IMR-90 (cell line): Measurements from ENCODE around the gene LRRC55.

Experiments used
- CEBPB ChIP-seq: IDR thresholded peaks from 2 replicates; pipeline ENCODE4 v1.6.1; 2012; ENCODE audit warnings: low read depth, low read length, improper control_type of control experiment
- POLR2A ChIP-seq: IDR thresholded peaks from 2 replicates; pipeline ENCODE4 v1.6.1; 2012; ENCODE audit warnings: mild to moderate bottlenecking, low read depth, low read length
- RAD21 ChIP-seq: IDR thresholded peaks from 2 replicates; pipeline ENCODE4 v1.6.1; 2012; ENCODE audit warnings: low read length, improper control_type of control experiment
- TF ChIP-seq, protein P1 (sequence below): conservative IDR thresholded peaks from 2 replicates; pipeline ENCODE4 v1.5.1; 2012; ENCODE audit warnings: mild to moderate bottlenecking, low read depth, low read length, improper control_type of control experiment

DNA sequence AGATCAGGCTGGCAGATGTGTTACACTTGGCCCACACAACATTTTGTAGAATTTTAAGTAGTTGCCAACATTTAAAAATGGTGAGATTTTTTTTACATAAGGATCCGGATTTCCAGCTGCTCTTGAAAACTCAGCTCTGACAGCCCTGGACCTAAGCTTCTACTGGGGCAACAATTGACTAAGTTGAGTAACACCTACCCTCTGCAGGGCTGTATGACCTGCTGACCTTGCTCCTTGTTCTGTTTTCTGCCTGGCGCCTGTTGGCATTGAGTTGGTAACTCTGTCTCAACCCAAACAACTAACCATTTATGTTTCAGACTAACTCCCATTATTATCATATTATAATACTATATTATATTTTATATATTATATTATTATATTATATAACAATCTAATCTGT, 21.1 kb upstream of the LRRC55 start:
- TF ChIP-seq, protein P1, sequence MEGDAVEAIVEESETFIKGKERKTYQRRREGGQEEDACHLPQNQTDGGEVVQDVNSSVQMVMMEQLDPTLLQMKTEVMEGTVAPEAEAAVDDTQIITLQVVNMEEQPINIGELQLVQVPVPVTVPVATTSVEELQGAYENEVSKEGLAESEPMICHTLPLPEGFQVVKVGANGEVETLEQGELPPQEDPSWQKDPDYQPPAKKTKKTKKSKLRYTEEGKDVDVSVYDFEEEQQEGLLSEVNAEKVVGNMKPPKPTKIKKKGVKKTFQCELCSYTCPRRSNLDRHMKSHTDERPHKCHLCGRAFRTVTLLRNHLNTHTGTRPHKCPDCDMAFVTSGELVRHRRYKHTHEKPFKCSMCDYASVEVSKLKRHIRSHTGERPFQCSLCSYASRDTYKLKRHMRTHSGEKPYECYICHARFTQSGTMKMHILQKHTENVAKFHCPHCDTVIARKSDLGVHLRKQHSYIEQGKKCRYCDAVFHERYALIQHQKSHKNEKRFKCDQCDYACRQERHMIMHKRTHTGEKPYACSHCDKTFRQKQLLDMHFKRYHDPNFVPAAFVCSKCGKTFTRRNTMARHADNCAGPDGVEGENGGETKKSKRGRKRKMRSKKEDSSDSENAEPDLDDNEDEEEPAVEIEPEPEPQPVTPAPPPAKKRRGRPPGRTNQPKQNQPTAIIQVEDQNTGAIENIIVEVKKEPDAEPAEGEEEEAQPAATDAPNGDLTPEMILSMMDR: no peak
- TF ChIP-seq RAD21 (no peak), POLR2A (no peak), CEBPB (no peak)
